B cell (primary cell): ENCODE results near the gene TSC22D4.

Experiments
- EZH2 ChIP-seq: IDR thresholded peaks from 2 replicates; pipeline ENCODE4 v1.6.1; 2012; ENCODE audit warnings: borderline replicate concordance, low read depth, mild to moderate bottlenecking, moderate library complexity, low read length; ENCODE audit not compliant: insufficient read depth, poor library complexity, severe bottlenecking
- TF ChIP-seq, protein P1 (sequence below): fragments of 200-600 bp; IDR thresholded peaks from one replicate; pipeline ENCODE4 v1.8.0; 2022; ENCODE audit warnings: antibody characterized with exemption, mild to moderate bottlenecking

DNA sequence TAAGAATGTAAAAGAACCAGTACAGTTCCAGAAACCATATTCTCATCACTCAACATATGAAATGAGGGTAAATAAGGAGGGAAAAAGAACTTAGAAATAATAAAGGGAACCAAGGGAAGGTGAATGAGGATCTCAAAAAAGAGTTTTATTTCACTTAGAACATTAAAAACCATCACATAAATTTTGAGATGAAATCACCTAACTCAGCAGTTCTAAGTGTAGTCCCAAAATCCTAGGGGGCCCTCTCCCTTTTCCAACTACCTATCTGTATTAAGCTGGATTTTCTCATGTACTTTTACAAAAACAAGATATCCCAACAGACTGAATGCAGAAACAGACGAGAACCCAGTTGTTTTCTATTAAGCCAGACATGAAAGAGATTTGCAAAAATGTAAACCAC lies 53.7 kb downstream of the TSC22D4 start:
- TF ChIP-seq, protein P1, sequence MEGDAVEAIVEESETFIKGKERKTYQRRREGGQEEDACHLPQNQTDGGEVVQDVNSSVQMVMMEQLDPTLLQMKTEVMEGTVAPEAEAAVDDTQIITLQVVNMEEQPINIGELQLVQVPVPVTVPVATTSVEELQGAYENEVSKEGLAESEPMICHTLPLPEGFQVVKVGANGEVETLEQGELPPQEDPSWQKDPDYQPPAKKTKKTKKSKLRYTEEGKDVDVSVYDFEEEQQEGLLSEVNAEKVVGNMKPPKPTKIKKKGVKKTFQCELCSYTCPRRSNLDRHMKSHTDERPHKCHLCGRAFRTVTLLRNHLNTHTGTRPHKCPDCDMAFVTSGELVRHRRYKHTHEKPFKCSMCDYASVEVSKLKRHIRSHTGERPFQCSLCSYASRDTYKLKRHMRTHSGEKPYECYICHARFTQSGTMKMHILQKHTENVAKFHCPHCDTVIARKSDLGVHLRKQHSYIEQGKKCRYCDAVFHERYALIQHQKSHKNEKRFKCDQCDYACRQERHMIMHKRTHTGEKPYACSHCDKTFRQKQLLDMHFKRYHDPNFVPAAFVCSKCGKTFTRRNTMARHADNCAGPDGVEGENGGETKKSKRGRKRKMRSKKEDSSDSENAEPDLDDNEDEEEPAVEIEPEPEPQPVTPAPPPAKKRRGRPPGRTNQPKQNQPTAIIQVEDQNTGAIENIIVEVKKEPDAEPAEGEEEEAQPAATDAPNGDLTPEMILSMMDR, result no peak
- no peak for TF ChIP-seq EZH2
